KOPT-K1 (cell line): Measurements from ENCODE around the gene PIAS1.

Experiments
- H3K27ac ChIP-seq: fragments of 200-600 bp; sonication (generic); 2 replicates; pipeline ENCODE4 v1.5.1; 2016; ENCODE audit warnings: antibody characterized with exemption, mild to moderate bottlenecking, low read depth, low read length; ENCODE audit not compliant: poor library complexity, severe bottlenecking
- H3K36me3 ChIP-seq: fragments of 200-600 bp; sonication (generic); 2 replicates; pipeline ENCODE4 v1.5.1; 2017; ENCODE audit warnings: antibody characterized with exemption, mild to moderate bottlenecking, low read length, moderate library complexity; ENCODE audit not compliant: insufficient read depth
- H3K9me3 ChIP-seq: fragments of 200-600 bp; sonication (generic); 2 replicates; pipeline ENCODE4 v1.5.1; 2017; ENCODE audit warnings: antibody characterized with exemption, low read length, mild to moderate bottlenecking; ENCODE audit not compliant: insufficient read depth, poor library complexity, severe bottlenecking

PIAS1 gene

GRCh38 chr15:68075764-68076385 lies 21.8 kb downstream of the PIAS1 start:
- Histone ChIP-seq H3K9me3 (no peaks in the 10 kb centered on the region), H3K36me3 (no peaks in the 10 kb centered on the region), H3K27ac (no peak overlapping the region)

GRCh38 chr15:68078365-68078764 lies 24.2 kb downstream of the PIAS1 start:
- Histone ChIP-seq H3K27ac (no peak overlapping the region), H3K36me3 (no peaks in the 10 kb centered on the region), H3K9me3 (no peaks in the 10 kb centered on the region)

GRCh38 chr15:68080334-68080733 lies 26.2 kb downstream of the PIAS1 start:
- H3K36me3 ChIP-seq = no peaks in the 10 kb centered on the region
- H3K9me3 ChIP-seq = no peaks in the 10 kb centered on the region
- H3K27ac ChIP-seq = no peak overlapping the region

DNA sequence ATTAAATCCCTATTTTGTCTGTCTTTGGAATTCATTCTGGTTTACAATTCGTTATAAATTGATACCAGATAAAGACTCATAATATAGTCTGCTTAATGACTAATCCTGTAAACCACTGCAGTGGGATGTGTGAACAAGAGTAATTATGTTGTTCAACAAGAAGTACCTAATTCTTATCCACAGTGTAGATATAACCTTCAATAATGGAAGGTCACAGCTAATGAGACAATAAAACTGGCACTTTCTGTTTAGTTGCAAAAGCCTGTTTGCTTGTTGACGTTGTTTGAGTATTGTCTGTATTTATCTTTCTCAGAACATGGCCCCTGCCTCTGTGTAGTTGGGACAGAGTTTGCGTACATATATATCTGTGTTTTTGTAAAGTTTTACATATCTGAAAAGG lies 26.7 kb downstream of the PIAS1 start:
- Histone ChIP-seq H3K27ac (no peak overlapping the region), H3K9me3 (no peaks in the 10 kb centered on the region), H3K36me3 (no peaks in the 10 kb centered on the region)

DNA sequence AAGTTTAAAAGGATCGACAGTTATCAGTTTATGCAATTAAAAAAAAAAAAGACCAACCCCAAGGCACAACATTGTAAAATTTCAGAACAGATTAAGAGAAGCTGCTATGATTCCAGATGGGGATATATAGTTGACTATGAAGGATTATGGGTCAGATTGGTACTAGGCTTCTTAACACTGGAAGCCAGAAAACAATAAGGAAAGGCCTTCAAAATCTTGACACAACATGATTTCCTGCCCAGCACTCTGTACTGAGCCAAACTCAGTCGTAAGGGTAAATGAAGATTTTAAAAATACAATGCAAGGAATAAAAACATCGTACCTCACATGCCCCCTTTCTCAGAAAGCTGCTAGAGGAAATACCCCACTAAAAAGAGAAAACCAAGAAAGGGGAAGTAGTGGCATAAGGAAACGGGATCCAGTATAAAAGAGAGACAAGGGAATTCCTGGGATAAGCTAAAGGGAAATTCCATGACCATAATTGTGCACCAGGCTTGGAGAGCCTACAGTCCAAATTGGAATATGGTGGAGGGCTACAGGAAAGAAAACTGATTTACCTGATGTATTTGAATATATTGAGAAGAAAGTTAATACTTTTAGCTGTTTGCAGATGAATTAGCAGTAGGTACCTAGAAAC lies 27.9 kb downstream of the PIAS1 start:
- Histone ChIP-seq H3K9me3 (no peaks in the 10 kb centered on the region), H3K27ac (no peak overlapping the region), H3K36me3 (peaks cover 8% of the 10 kb centered on the region)

DNA sequence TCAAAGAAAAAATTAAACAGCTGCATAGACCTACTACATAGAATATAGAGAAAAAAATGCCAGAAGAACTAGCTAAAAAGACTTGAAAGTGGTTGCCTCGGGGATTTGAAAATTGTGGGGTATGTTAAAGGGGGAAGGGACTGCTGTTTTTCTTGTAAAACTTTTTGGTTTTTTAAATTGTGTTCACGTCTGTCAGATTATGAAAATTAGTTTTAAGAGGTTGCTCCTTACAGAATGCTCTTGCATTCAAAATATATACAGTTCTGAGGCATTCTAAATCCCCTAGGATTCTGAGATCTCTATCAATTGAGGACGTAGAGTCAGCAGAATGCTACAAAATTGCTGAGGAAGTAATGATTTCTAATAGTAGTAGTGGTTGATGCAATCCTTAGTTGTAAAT lies 28.6 kb downstream of the PIAS1 start:
- Histone ChIP-seq H3K27ac (no peak overlapping the region), H3K9me3 (no peaks in the 10 kb centered on the region)

GRCh38 chr15:68083463-68083862 lies 29.3 kb downstream of the PIAS1 start:
- Histone ChIP-seq H3K36me3 (peaks cover 22% of the 10 kb centered on the region), H3K27ac (no peak overlapping the region), H3K9me3 (no peaks in the 10 kb centered on the region)

More for the DNA sequence above, 28.6 kb downstream of the PIAS1 start:
- peaks cover 16% of the 10 kb centered on the region for H3K36me3 ChIP-seq

DNA sequence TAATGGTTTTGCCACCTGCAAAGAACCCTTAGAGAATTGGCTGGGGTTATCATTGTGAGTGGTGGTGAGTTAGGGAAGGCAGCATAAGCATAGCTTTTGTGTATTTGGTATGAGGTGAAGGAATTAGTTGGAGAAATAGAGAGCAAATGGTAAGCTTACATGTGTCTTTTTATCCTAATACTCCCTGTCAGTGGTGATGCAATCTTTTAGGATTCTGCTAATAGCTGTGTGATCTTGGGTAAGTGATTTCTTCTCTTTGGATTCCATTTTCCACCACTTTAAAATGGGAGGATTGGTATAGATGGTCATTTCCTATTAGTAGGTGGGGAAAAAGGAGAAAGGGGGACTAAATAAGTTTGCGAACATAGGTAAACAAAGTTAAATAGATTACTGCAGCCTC lies 30.9 kb downstream of the PIAS1 start:
- Histone ChIP-seq H3K9me3 (no peaks in the 10 kb centered on the region), H3K27ac (no peak overlapping the region), H3K36me3 (peaks cover 31% of the 10 kb centered on the region)

DNA sequence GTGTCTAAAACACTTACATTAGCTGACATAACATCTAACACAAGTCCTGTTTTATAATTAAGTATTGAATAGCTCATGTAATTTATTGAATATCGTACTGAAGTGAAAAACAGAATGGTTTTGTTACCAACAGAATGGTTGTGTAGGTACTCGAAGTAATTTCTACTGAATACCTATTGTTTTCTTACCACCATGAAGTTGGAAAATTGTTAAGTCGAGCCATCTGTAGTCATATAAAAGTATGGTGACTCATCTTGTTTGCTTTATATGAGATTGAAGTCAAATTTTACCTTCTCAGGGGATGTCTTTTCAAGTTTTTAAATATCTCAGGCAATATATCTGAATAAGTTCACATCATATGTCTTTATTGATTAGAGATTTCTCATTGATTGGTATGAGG lies 37.6 kb downstream of the PIAS1 start:
- Histone ChIP-seq H3K27ac (no peak overlapping the region), H3K36me3 (peaks cover 68% of the 10 kb centered on the region), H3K9me3 (peaks cover 24% of the 10 kb centered on the region)

GRCh38 chr15:68096099-68096498 lies 42.0 kb downstream of the PIAS1 start:
- Histone ChIP-seq H3K9me3 (peaks cover 36% of the 10 kb centered on the region), H3K27ac (no peak overlapping the region), H3K36me3 (peaks cover 48% of the 10 kb centered on the region)

DNA sequence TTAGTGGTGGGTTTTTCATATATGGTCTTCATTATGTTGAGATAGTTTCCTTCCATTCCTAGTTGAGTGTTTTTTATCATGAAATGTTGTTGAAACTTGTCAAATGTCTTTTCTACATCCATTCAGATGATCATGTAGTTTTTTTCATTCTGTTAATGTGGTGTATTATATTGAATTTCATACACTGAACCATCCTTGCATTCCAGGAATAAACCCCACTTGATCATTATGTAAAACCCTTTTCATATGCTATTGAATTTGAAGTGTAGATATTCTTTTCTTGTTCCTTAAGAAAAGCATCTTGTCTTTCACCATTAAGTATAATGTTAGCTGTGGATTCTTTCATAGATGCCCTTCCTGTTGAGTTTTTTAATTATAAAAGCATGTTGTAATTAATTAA lies 42.9 kb downstream of the PIAS1 start:
- H3K9me3 ChIP-seq = peaks cover 36% of the 10 kb centered on the region
- no peak overlapping the region for H3K27ac ChIP-seq
- H3K36me3 ChIP-seq = peaks cover 51% of the 10 kb centered on the region

DNA sequence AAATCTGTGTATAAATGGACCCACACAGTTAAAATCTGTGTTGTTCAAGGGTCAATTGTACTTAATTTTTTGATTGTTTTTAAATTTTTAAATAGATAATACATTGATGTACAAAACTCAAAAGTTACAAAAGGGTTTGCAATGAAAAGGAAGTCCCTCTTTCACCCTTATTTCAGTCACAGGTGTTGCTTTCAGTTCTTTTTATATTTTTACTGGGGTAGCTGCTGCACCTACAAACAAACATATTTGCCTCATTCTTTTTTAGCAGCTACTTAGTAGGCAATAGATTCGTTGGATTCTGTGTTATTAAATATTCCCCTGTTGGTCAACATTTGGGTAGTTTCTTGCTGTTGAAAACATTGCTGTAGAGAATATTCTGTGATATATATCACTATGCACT lies 44.4 kb downstream of the PIAS1 start:
- H3K27ac ChIP-seq = no peak overlapping the region
- H3K9me3 ChIP-seq = peaks cover 41% of the 10 kb centered on the region
- peaks cover 46% of the 10 kb centered on the region for H3K36me3 ChIP-seq

DNA sequence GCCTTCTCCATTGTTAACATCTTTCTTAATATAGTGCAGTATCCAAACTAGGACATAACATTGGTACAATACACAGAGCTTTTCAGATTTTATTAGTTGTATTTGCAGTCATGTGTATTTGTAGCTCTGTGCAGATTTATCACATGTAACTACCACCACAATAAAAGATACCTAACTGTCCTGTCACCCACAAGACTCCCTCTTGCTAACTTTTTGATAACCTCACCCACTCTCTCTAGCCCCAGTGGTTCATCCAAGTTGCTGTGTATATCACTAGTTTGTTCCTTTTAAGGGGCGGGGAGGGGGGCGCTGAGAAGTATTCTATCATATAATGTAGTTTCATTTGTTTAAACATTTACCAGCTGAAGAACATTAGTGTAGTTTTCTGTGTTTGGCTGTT lies 46.1 kb downstream of the PIAS1 start:
- no peak overlapping the region for H3K27ac ChIP-seq

DNA sequence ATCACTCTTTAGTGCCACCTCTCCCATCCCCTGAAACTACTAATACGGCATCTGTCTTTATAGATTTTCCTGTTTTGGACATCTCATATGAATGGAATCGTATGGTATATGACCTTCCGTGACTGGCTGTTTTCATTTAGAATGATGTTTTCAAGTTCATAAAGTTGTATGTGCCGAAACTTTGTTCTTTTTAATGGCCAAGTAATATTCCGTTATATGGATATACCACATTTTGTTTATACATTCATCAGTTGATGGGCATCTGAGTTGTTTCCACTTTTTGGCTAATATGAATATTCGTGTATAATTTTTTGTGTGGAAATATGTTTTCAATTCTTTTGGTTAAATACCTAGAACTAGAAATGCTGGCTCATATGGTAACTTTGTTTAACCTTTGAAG lies 49.5 kb downstream of the PIAS1 start:
- Histone ChIP-seq H3K27ac (no peak overlapping the region), H3K9me3 (peaks cover 10% of the 10 kb centered on the region), H3K36me3 (peaks cover 30% of the 10 kb centered on the region)

More for the DNA sequence above, 46.1 kb downstream of the PIAS1 start:
- peaks cover 47% of the 10 kb centered on the region for H3K36me3 ChIP-seq
- peaks cover 37% of the 10 kb centered on the region for H3K9me3 ChIP-seq

DNA sequence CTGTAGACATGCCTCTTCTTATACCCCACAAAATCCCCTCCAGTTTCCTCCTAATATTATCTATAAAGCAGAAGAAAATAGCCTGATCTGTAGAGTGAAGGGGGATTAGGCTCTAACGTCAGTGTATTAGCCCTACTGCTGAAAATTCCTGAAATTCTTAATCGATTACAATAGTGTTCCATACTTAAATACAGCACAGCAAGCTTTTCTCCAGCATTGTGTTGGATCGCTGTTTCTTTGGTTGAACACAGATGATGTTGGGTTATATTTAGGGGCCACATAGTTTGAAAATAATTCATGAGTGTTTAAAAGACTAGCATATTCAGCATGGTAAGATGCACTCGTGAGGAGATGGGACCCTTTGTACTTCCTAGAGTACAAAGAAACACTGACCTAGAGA lies 52.5 kb downstream of the PIAS1 start:
- H3K36me3 ChIP-seq = peaks cover 31% of the 10 kb centered on the region
- H3K27ac ChIP-seq = no peak overlapping the region
- H3K9me3 ChIP-seq = peaks cover 10% of the 10 kb centered on the region

DNA sequence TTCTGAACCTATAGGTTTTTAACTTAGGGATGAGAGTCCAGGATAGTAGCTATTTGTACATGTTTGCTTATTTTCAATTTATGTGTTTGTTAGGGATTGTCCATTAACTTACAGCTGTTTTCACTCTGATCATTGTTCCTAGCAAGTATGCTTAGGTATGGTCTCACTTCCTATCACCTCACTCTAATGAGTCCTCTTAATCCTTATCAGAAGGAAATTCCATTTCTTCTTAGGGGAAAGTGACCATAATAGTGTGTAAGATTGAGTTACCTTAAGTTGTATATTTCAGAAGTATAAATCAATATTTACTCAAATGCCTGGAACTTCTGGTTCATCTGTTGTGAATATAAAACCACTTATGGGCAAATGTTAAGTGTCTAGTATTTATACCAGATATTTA lies 53.0 kb downstream of the PIAS1 start:
- Histone ChIP-seq H3K36me3 (peaks cover 30% of the 10 kb centered on the region), H3K9me3 (peaks cover 10% of the 10 kb centered on the region), H3K27ac (no peak overlapping the region)
